CD14-positive monocyte (primary cell): ENCODE data around the gene NOS1. TPM values are rescaled to one million over a fixed set of nuclear protein-coding genes. Genes with fewer than 3 reads are reported as not detected.

Source experiments
- DNase-seq, 3 donors: peaks; one replicate each; pipeline ENCODE4 v3.0.0-alpha.2; 2011 to 2022
- H2AFZ ChIP-seq: 2 replicates; pipeline ENCODE4 v1.6.0; 2012; ENCODE audit warnings: mild to moderate bottlenecking, low read depth, low read length, inconsistent platforms; ENCODE audit not compliant: insufficient read depth, poor library complexity, severe bottlenecking
- H3K27ac ChIP-seq, 2 donors: 1 replicate in 1 of 2; 2 replicates in 1 of 2; pipeline ENCODE4 v1.5.1; 2012 to 2013; ENCODE audit warnings: low read length in 2 of 2, control low read depth in 1 of 2, inconsistent platforms in 1 of 2, low read depth in 1 of 2, mild to moderate bottlenecking in 1 of 2
- H3K27me3 ChIP-seq, 2 donors: one replicate each; pipeline versions ENCODE4 v1.6.0 to v1.6.1; 2011 to 2013; ENCODE audit warnings: low read length in 2 of 2; ENCODE audit not compliant: control insufficient read depth in 2 of 2, insufficient read depth in 2 of 2
- H3K36me3 ChIP-seq, 2 donors: replicated peaks in 1 of 2; 1 replicate in 1 of 2; 2 replicates in 1 of 2; pipeline versions ENCODE4 v1.5.1 to v1.6.1; 2012 to 2013; ENCODE audit warnings: low read length in 2 of 2, control low read depth in 1 of 2, inconsistent platforms in 1 of 2, mild to moderate bottlenecking in 1 of 2; ENCODE audit not compliant: insufficient read depth in 2 of 2, control insufficient read depth in 1 of 2
- H3K4me1 ChIP-seq, 2 donors: 1 replicate in 1 of 2; 2 replicates in 1 of 2; pipeline versions ENCODE4 v1.5.1 to v1.6.1; 2012 to 2013; ENCODE audit warnings: low read length in 2 of 2, control low read depth in 1 of 2, inconsistent platforms in 1 of 2, mild to moderate bottlenecking in 1 of 2, moderate library complexity in 1 of 2; ENCODE audit not compliant: insufficient read depth in 2 of 2, control insufficient read depth in 1 of 2
- H3K4me2 ChIP-seq: replicated peaks from 2 replicates; pipeline ENCODE3; 2012; ENCODE audit warnings: low read length, moderate library complexity, mild to moderate bottlenecking; ENCODE audit not compliant: poor library complexity, severe bottlenecking; ENCODE audit errors: extremely low read depth
- H3K4me3 ChIP-seq, 3 experiments: fragments of 200-600 bp in 1 of 3; sonication (generic) in 1 of 3; replicated peaks in 1 of 3; 1 replicate in 2 of 3; 2 replicates in 1 of 3; pipeline ENCODE4 v1.5.1; 2011 to 2013; ENCODE audit warnings: low read length in 3 of 3, mild to moderate bottlenecking in 3 of 3, control low read depth in 2 of 3, low read depth in 2 of 3, inconsistent platforms in 1 of 3, moderate library complexity in 1 of 3
- H3K79me2 ChIP-seq: 2 replicates; pipeline ENCODE4 v1.6.0; 2012; ENCODE audit warnings: mild to moderate bottlenecking, control low read depth, inconsistent platforms, low read length, moderate library complexity; ENCODE audit not compliant: insufficient read depth
- H3K9ac ChIP-seq: 2 replicates; pipeline ENCODE4 v1.6.0; 2017; ENCODE audit warnings: low read length, mild to moderate bottlenecking; ENCODE audit not compliant: insufficient read depth, poor library complexity, severe bottlenecking
- H3K9me3 ChIP-seq, 2 donors: replicated peaks in 1 of 2; 1 replicate in 1 of 2; 2 replicates in 1 of 2; pipeline versions ENCODE4 v1.5.1 to v1.6.1; 2012 to 2013; ENCODE audit warnings: low read length in 2 of 2, control low read depth in 1 of 2; ENCODE audit not compliant: control insufficient read depth in 1 of 2, insufficient read depth in 1 of 2
- H4K20me1 ChIP-seq: 2 replicates; pipeline ENCODE4 v1.6.0; 2012; ENCODE audit warnings: mild to moderate bottlenecking, low read length, control low read depth, moderate library complexity; ENCODE audit not compliant: insufficient read depth
- H3K27ac Mint-ChIP-seq, 7 donors: one replicate each; pipeline ENCODE4 v1.8.0; 2020; ENCODE audit warnings: mild to moderate bottlenecking in 7 of 7, mixed read lengths in 7 of 7, moderate library complexity in 6 of 7, inconsistent platforms in 2 of 7
- H3K27me3 Mint-ChIP-seq, 3 donors: one replicate each; pipeline ENCODE4 v1.8.0; 2021 to 2022; ENCODE audit warnings: low read depth in 3 of 3, mild to moderate bottlenecking in 3 of 3, mixed read lengths in 3 of 3, moderate library complexity in 3 of 3, inconsistent platforms in 1 of 3
- H3K36me3 Mint-ChIP-seq, 2 donors: one replicate each; pipeline ENCODE4 v1.8.0; 2020; ENCODE audit warnings: mixed read lengths in 2 of 2, inconsistent platforms in 1 of 2, mild to moderate bottlenecking in 1 of 2
- H3K4me1 Mint-ChIP-seq: one replicate; pipeline ENCODE4 v1.8.0; 2020; ENCODE audit warnings: mild to moderate bottlenecking, mixed read lengths
- H3K4me3 Mint-ChIP-seq, 2 donors: one replicate each; pipeline ENCODE4 v1.8.0; 2020; ENCODE audit warnings: mild to moderate bottlenecking in 2 of 2, mixed read lengths in 2 of 2, moderate library complexity in 1 of 2
- H3K9me3 Mint-ChIP-seq, 7 donors: one replicate each; pipeline ENCODE4 v1.8.0; 2020 to 2022; ENCODE audit warnings: mixed read lengths in 7 of 7, mild to moderate bottlenecking in 6 of 7, moderate library complexity in 6 of 7, inconsistent platforms in 2 of 7
- WGBS: methylation state at CpG from one replicate; pipeline ENCODE4 v1.1.5; 2013; ENCODE audit warnings: missing lambda C conversion rate; ENCODE audit not compliant: insufficient coverage; 5-methylcytosine and 5-hydroxymethylcytosine counted together
- intact Hi-C, 2 donors: fragments of 100-400 bp; cut with micrococcal nuclease; formaldehyde crosslinking; loops; one replicate each; pipeline versions ENCODE4 v1.15.0 to v1.15.1; 2023
- polyA plus RNA-seq, 3 donors: library from polyadenylated mRNA; depleted of rRNA in 1 of 3; unstranded in 2 of 3; stranded (reverse) in 1 of 3; fragments of 300-500 nt in 2 of 3; fragments of >200 nt in 1 of 3; fragmentation: Illumina TruSeq in 2 of 3; gene quantifications; 1 replicate in 2 of 3; 2 replicates in 1 of 3; pipeline ENCODE4 v1.2.3, GENCODE V29; 2012 to 2021
- TF ChIP-seq, protein P1 (sequence below): fragments of 200-600 bp; IDR thresholded peaks from one replicate; pipeline ENCODE4 v1.8.0; 2022; ENCODE audit warnings: antibody characterized with exemption, mild to moderate bottlenecking

The NOS1 gene
- polyA plus RNA-seq, 3 donors = not detected

DNA sequence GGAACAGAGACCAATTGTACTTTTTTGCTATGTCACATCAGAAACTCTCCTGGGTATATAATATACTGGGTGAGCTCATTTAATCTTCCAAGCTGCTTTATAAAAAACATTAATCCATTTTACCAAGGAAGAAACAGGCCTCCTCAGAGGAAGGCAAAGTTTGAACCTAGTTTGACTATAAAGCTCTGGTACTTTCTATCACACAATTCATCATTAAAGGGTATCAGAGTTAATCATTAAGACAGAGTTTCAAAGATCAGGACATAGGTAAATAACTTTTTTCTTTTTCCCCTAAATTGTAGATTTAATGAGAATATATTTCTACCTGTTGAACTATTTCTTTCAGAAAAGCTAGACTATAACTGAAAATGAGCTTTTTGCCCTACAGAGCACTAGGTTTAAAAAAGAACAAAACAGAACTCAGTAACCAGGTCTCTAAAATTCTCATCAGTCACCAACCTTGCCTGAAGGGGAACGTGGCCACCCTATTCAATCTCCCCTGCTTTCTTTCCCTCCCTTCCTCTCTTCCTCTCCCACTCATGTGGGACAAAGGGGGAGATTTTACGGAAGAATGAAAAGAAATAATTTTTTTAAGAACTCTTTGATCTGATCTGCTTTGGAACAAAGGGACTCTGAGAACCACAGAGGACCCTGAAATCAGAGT is 189.8 kb downstream of the NOS1 start:
- Histone ChIP-seq H3K27ac (no peak overlapping the region), H3K36me3 (peaks cover 78 to 98% of the 10 kb centered on the region in 2 donors), H3K4me1 (no peaks in the 10 kb centered on the region), H3K4me2 (no peak overlapping the region), H3K4me3 (no peak overlapping the region), H3K9me3 (no peaks in the 10 kb centered on the region), H3K27me3 (no peaks in the 10 kb centered on the region), H3K79me2 (no peaks in the 10 kb centered on the region), H3K9ac (no peak overlapping the region), H4K20me1 (no peaks in the 10 kb centered on the region), H2AFZ (no peak overlapping the region)
- Mint-ChIP-seq H3K9me3 (no peaks in the 10 kb centered on the region), H3K27ac (no peak overlapping the region), H3K27me3 (peaks cover 0 to 2% (median 0%) of the 10 kb centered on the region in 3 donors), H3K4me3 (no peak overlapping the region), H3K36me3 (peaks cover 84 to 98% of the 10 kb centered on the region in 2 donors), H3K4me1 (peaks cover 2% of the 10 kb centered on the region)
- DNase-seq = no peak
- intact Hi-C loops = no loop called here
- TF ChIP-seq, protein P1, sequence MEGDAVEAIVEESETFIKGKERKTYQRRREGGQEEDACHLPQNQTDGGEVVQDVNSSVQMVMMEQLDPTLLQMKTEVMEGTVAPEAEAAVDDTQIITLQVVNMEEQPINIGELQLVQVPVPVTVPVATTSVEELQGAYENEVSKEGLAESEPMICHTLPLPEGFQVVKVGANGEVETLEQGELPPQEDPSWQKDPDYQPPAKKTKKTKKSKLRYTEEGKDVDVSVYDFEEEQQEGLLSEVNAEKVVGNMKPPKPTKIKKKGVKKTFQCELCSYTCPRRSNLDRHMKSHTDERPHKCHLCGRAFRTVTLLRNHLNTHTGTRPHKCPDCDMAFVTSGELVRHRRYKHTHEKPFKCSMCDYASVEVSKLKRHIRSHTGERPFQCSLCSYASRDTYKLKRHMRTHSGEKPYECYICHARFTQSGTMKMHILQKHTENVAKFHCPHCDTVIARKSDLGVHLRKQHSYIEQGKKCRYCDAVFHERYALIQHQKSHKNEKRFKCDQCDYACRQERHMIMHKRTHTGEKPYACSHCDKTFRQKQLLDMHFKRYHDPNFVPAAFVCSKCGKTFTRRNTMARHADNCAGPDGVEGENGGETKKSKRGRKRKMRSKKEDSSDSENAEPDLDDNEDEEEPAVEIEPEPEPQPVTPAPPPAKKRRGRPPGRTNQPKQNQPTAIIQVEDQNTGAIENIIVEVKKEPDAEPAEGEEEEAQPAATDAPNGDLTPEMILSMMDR = no peak
- no CpG with 5 or more reads among the region's 2 CpGs for WGBS

DNA sequence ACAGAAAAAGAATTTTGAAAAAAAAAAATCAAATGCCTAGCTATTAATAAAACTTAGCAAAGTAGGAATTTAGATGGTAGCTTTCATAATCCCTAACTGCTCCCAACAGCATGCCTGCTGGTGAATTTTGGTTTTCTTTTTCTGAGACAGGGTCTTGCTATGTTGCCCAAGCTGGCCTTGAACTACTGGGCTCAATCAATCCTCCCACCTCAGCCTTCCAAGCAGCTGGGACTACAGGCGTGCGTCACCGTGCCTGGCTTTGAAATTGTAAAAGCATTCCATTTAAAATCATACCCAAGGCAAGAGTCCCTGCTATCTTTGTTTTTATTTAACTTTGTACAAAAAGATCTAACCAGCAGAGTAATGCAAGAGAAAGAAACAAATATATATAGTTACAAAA is 191.9 kb downstream of the NOS1 start:
- Histone ChIP-seq H3K27me3 (no peaks in the 10 kb centered on the region), H4K20me1 (no peaks in the 10 kb centered on the region), H3K27ac (no peak overlapping the region), H3K36me3 (peaks cover 76 to 98% of the 10 kb centered on the region in 2 donors), H3K4me3 (no peak overlapping the region), H3K79me2 (no peaks in the 10 kb centered on the region), H3K9ac (no peak overlapping the region), H3K4me1 (no peaks in the 10 kb centered on the region), H3K9me3 (no peaks in the 10 kb centered on the region), H2AFZ (no peak overlapping the region), H3K4me2 (no peak overlapping the region)
- Mint-ChIP-seq H3K27me3 (peaks cover 0 to 2% (median 0%) of the 10 kb centered on the region in 3 donors), H3K4me1 (peaks cover 2% of the 10 kb centered on the region), H3K9me3 (no peaks in the 10 kb centered on the region), H3K4me3 (no peak overlapping the region), H3K36me3 (peaks cover 85 to 100% of the 10 kb centered on the region in 2 donors), H3K27ac (no peak overlapping the region)
- TF ChIP-seq, protein P1 = no peak
- no CpG with 5 or more reads among the region's 3 CpGs for WGBS
- intact Hi-C loops = no loop called here
- DNase-seq = no peak
